ENCODE measurements around the gene LRRC25. TPM values are rescaled to one million over a fixed set of nuclear protein-coding genes. Genes with fewer than 3 reads are reported as not detected.

The LRRC25 gene
- total RNA-seq, 1 experiment from 2014 or later, result not detected

DNA sequence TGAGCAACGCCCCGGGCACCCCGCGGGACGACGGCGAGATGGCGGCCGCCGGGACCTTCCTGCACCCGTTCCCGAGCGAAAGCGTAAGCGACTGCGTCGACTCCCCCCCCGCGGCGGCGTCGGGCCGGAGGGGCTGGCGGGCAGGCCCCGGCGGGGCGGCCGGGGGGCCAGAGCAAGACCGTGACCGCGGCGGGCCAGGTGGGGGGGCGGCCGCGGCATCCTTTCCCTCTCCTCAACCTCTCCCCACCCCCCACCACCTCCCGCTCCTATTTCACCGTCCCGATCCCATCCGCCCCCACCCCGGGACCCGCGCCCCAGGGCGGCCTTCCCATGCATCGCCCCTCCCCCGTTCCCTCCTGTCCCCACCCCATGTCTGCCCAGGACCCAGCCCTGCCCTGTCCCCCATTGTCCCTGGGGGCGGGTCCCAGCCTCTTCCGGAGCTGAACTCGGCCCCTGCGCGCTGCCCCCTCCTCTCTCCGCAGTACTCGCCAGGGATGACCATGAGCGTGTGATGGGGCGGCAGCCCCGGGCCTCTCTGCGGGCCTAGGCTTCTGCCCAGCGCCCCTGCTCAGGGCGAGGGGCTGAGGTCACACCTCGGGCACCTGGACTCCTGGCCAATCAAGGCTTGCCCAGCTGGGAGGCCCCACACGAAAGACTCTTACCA, 36.4 kb upstream of the LRRC25 start:
- peaks cover 15% of the 10 kb centered on the region for H3K4me1 ChIP-seq (replicated peaks; ENCODE audit: insufficient read depth)
- H3F3A ChIP-seq (ENCODE audit: insufficient read depth, low read depth), result peaks cover 42% of the 10 kb centered on the region
- no peak for DNase-seq
- ChIA-PET POLR2A (ENCODE audit: unreplicated experiment) (no interaction called here), CTCF (no interaction called here)
- BruUV-seq (replicated peaks), result TSS peak; percentile 62
- H3K36me3 ChIP-seq (ENCODE audit: low read depth), result no peaks in the 10 kb centered on the region; the same call in 1 of the 2 replicates
- no peak overlapping the region for H3K4me2 ChIP-seq
- no peak overlapping the region for H3K27ac ChIP-seq
- H3K27me3 ChIP-seq (ENCODE audit: insufficient read depth, low read depth), result no peaks in the 10 kb centered on the region
- no peaks in the 10 kb centered on the region for H3K9me3 ChIP-seq (ENCODE audit: insufficient read depth, low read depth)
- TF ChIP-seq EZH2 (IDR thresholded peaks at IDR 0.05; ENCODE audit: low read depth), result no peak
- TF ChIP-seq CTCF (conservative IDR thresholded peaks at IDR 0.05), result no peak
- no peaks in the 10 kb centered on the region for H3K9me2 ChIP-seq (ENCODE audit: insufficient read depth)
- peaks cover 5% of the 10 kb centered on the region; the same call in 1 of the 2 replicates for H4K20me1 ChIP-seq (ENCODE audit: insufficient read depth)
- peaks cover 8% of the 10 kb centered on the region; the same call in 1 of the 2 replicates for H3K79me2 ChIP-seq (ENCODE audit: low read depth)
- no peak overlapping the region for H2AFZ ChIP-seq
- intact Hi-C loops (cut with micrococcal nuclease; ENCODE audit: unreplicated experiment), result no loop called here
- no peak overlapping the region for H3K4me3 ChIP-seq

DNA sequence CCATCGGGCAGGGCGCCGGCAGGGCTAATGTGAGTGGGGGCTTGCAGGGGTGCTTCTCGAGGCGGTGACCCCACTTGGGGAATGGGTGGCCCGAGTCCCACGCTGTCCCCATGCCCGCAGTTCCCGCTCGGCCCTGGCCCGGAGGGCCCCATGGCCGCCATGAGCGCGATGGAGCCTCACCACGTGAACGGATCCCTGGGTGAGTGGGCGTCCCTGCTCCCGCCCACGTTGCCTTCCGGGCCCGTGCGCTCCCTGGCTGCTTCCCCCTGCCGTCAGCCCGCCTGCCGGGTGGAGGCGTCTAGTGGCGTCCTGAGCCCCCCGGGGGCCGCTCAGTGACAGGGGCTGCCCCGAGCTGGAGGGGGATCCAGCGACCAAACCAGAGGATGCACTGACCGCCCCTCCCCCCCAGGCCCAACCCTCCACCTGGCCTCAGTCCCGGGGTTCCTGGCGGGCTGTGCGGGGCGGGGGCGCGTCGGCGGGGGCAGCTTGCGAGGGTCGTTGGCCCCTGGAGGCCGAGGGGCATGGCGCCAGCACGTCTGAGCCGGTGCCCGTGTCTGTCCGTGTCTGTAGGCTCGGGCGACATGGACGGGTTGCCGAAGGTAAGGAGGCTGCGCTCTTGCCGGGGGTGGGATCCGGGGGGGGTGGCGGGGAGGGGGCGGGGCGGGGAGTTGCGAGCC, 35.7 kb upstream of the LRRC25 start:
- no peaks in the 10 kb centered on the region for H3K9me3 ChIP-seq (ENCODE audit: insufficient read depth, low read depth)
- peaks cover 8% of the 10 kb centered on the region; the same call in 1 of the 2 replicates for H3K79me2 ChIP-seq (ENCODE audit: low read depth)
- H3K4me1 ChIP-seq (replicated peaks; ENCODE audit: insufficient read depth), result peaks cover 8% of the 10 kb centered on the region; the same call in 1 of the 2 replicates
- ChIA-PET POLR2A (ENCODE audit: unreplicated experiment) (no interaction called here), CTCF (no interaction called here)
- no peak overlapping the region for H3K4me3 ChIP-seq
- no peaks in the 10 kb centered on the region for H3K27me3 ChIP-seq (ENCODE audit: insufficient read depth, low read depth)
- no TSS peak for BruUV-seq (replicated peaks)
- no peak overlapping the region for H2AFZ ChIP-seq
- TF ChIP-seq CTCF (conservative IDR thresholded peaks at IDR 0.05), result no peak
- TF ChIP-seq EZH2 (IDR thresholded peaks at IDR 0.05; ENCODE audit: low read depth), result no peak
- intact Hi-C loops (cut with micrococcal nuclease; ENCODE audit: unreplicated experiment), result no loop called here
- H3F3A ChIP-seq (ENCODE audit: insufficient read depth, low read depth), result peaks cover 34% of the 10 kb centered on the region; the same call in 1 of the 2 replicates
- no peaks in the 10 kb centered on the region; the same call in 1 of the 2 replicates for H3K36me3 ChIP-seq (ENCODE audit: low read depth)
- H4K20me1 ChIP-seq (ENCODE audit: insufficient read depth), result peaks cover 5% of the 10 kb centered on the region; the same call in 1 of the 2 replicates
- no peak for DNase-seq
- no peak overlapping the region for H3K4me2 ChIP-seq
- no peaks in the 10 kb centered on the region for H3K9me2 ChIP-seq (ENCODE audit: insufficient read depth)
- no peak overlapping the region for H3K27ac ChIP-seq

- no peaks in the 10 kb centered on the region; the same call in 1 of the 2 replicates for H3K36me3 ChIP-seq (ENCODE audit: low read depth)
- CTCF ChIA-PET, result no interaction called here
Observed at GRCh38 chr19:18432275-18433014, 35.0 kb upstream of the LRRC25 start.

More at GRCh38 chr19:18432275-18433014, 35.0 kb upstream of the LRRC25 start:
- H3K4me2 ChIP-seq, result no peak overlapping the region
- no peak overlapping the region for H3K27ac ChIP-seq
- H3K4me3 ChIP-seq, result no peak overlapping the region
- peaks cover 8% of the 10 kb centered on the region; the same call in 1 of the 2 replicates for H3K79me2 ChIP-seq (ENCODE audit: low read depth)
- no peak overlapping the region for H2AFZ ChIP-seq
- H3K9me2 ChIP-seq (ENCODE audit: insufficient read depth), result no peaks in the 10 kb centered on the region
- DNase-seq, result no peak
- no TSS peak for BruUV-seq (replicated peaks)
- no peaks in the 10 kb centered on the region for H3K27me3 ChIP-seq (ENCODE audit: insufficient read depth, low read depth)
- TF ChIP-seq EZH2 (IDR thresholded peaks at IDR 0.05; ENCODE audit: low read depth), result no peak
- no peak for TF ChIP-seq CTCF (conservative IDR thresholded peaks at IDR 0.05)
- POLR2A ChIA-PET (ENCODE audit: unreplicated experiment), result no interaction called here
- no peaks in the 10 kb centered on the region for H3K9me3 ChIP-seq (ENCODE audit: insufficient read depth, low read depth)
- peaks cover 7% of the 10 kb centered on the region; the same call in 1 of the 2 replicates for H3K4me1 ChIP-seq (replicated peaks; ENCODE audit: insufficient read depth)
- H4K20me1 ChIP-seq (ENCODE audit: insufficient read depth), result peaks cover 5% of the 10 kb centered on the region; the same call in 1 of the 2 replicates
- H3F3A ChIP-seq (ENCODE audit: insufficient read depth, low read depth), result peaks cover 30% of the 10 kb centered on the region; the same call in 1 of the 2 replicates
- intact Hi-C loops (cut with micrococcal nuclease; ENCODE audit: unreplicated experiment), result no loop called here
